Measurements from ENCODE around the gene WDR59. TPM values are rescaled to one million over a fixed set of nuclear protein-coding genes. Genes with fewer than 3 reads are reported as not detected.
"Not testable (repeated sequence)": the region's sequence is repeated elsewhere in the genome, so short reads cannot be mapped to it uniquely, and the experiment has no call there.

WDR59 gene
- total RNA-seq, 2 experiments from 2014 or later, result 63.5 to 65.7 TPM

GRCh38 chr16:74843381-74844035 is 141.4 kb downstream of the WDR59 start:
- POLR2A ChIA-PET, DNase-seq: not testable (repeated sequence)
- CTCF ChIA-PET, result interaction anchor here (1.7 kb wide), 1 partner anchor 19 kb away, joined by 4 read pairs; no protein-coding TSS in a partner anchor

GRCh38 chr16:74842413-74842812 is 142.5 kb downstream of the WDR59 start:
- CTCF ChIA-PET, result interaction anchor here (1.7 kb wide), 1 partner anchor 20 kb away, joined by 4 read pairs; no protein-coding TSS in a partner anchor
- POLR2A ChIA-PET, result no interaction called here
- no peaks in the 10 kb centered on the region for H3K36me3 Mint-ChIP-seq
- intact Hi-C loops (cut with micrococcal nuclease), result no loop called here
- no peaks in the 10 kb centered on the region for H3K9me3 Mint-ChIP-seq
- H3K27ac Mint-ChIP-seq, result no peak overlapping the region
- no peak overlapping the region for H3K4me3 Mint-ChIP-seq
- DNase-seq, result no peak
- H3K27me3 Mint-ChIP-seq, result no peaks in the 10 kb centered on the region
- no peaks in the 10 kb centered on the region for H3K4me1 Mint-ChIP-seq (ENCODE audit: low read depth)

More at GRCh38 chr16:74843381-74844035, 141.4 kb downstream of the WDR59 start:
- H3K4me1 Mint-ChIP-seq (ENCODE audit: low read depth); intact Hi-C loops (cut with micrococcal nuclease); H3K9me3 Mint-ChIP-seq; H3K27me3 Mint-ChIP-seq; H3K27ac Mint-ChIP-seq; H3K36me3 Mint-ChIP-seq; H3K4me3 Mint-ChIP-seq: not testable (repeated sequence)

DNA sequence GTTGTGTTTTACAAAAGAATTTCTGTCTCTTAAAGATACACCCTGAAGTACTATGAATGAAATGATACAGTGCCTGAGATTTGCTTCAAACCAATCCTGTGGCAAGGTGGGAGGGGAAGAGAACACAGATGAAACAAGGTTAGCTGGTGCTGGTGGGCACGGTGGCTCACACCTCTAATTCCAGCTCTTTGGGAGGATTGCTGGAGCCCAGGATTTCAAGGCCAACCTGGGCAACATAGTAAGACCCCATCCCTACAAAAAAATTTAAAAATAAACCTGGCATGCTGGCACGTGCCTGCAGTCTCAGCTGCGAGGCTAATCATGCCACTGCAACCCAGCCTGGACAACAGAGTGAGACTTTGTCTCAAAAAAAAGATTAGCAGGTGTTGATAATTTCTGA is 143.0 kb downstream of the WDR59 start:
- Mint-ChIP-seq H3K4me1 (ENCODE audit: low read depth) (no peaks in the 10 kb centered on the region), H3K36me3 (no peaks in the 10 kb centered on the region), H3K4me3 (no peak overlapping the region), H3K27ac (no peak overlapping the region), H3K27me3 (no peaks in the 10 kb centered on the region), H3K9me3 (no peaks in the 10 kb centered on the region)
- intact Hi-C loops (cut with micrococcal nuclease), result no loop called here
- ChIA-PET POLR2A (no interaction called here), CTCF (interaction anchor here (1.7 kb wide), 1 partner anchor 21 kb away, joined by 4 read pairs; no protein-coding TSS in a partner anchor)
- no peak for DNase-seq

GRCh38 chr16:74841469-74841868 is 143.5 kb downstream of the WDR59 start:
- Mint-ChIP-seq H3K9me3 (no peaks in the 10 kb centered on the region), H3K27me3 (no peaks in the 10 kb centered on the region), H3K4me1 (ENCODE audit: low read depth) (no peaks in the 10 kb centered on the region), H3K36me3 (no peaks in the 10 kb centered on the region), H3K27ac (no peak overlapping the region), H3K4me3 (no peak overlapping the region)
- no peak for DNase-seq
- CTCF ChIA-PET, result interaction anchor here (1.7 kb wide), 1 partner anchor 21 kb away, joined by 4 read pairs; no protein-coding TSS in a partner anchor
- POLR2A ChIA-PET, result no interaction called here
- intact Hi-C loops (cut with micrococcal nuclease), result no loop called here

DNA sequence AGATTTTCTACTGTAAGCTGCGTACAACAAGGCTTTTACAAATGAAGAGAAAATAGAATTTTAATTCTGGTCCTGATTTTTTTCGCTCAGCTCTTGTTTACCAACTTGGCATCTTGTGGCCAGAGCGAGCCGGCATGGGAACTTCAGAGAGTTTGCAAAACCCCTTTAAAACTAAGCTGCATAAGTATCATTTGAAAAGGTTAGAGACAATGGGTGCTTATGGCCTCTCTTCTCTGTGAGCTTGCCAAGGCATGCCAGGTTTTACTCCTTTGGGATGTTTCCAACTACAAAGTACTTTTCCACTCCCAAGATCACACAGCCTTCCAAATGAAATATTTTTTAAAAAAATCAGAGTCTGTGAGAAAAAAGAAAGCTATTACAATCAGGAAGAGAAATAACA is 147.9 kb downstream of the WDR59 start:
- H3K9me3 Mint-ChIP-seq, result no peaks in the 10 kb centered on the region
- no peak for DNase-seq
- intact Hi-C loops (cut with micrococcal nuclease), result no loop called here
- no peak overlapping the region for H3K4me3 Mint-ChIP-seq
- no peaks in the 10 kb centered on the region for H3K4me1 Mint-ChIP-seq (ENCODE audit: low read depth)
- ChIA-PET POLR2A (no interaction called here), CTCF (interaction anchor here (0.6 to 1.5 kb wide), 2 partner anchors 24 to 25 kb away, joined by 3 to 4 read pairs; no protein-coding TSS in a partner anchor)
- no peaks in the 10 kb centered on the region for H3K36me3 Mint-ChIP-seq
- no peak overlapping the region for H3K27ac Mint-ChIP-seq
- no peaks in the 10 kb centered on the region for H3K27me3 Mint-ChIP-seq

DNA sequence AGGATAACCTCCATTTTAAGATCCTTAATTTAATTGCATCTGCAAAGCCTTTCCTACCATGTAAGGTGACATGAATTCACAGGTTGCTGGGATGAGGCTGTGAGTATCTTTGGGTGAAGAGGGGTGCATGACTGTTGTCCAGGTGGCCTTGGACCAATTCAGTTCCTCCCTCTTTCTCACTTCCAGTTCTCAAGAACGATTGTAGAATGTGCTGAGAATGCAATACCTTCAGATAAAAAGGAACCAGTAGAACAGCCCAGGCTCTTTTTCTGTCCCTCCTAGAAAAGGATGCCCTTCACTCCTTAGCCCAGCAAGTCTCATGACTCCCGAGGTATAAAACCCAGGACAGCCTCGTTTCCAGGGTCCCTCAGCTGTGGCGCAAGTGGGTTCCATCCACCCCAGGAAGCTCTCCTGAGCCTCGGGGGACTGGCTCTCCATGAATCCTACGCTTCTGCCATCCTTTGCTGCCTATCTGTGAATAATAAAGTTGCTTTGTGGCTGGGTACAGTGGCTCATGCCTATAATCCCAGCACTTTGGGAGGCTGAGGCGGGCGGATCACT is 148.7 kb downstream of the WDR59 start:
- H3K27ac Mint-ChIP-seq, result no peak overlapping the region
- H3K9me3 Mint-ChIP-seq, result no peaks in the 10 kb centered on the region
- ChIA-PET POLR2A (no interaction called here), CTCF (interaction anchor here (1.5 kb wide), 1 partner anchor 23 kb away, joined by 4 read pairs; no protein-coding TSS in a partner anchor)
- H3K27me3 Mint-ChIP-seq, result peaks cover 5% of the 10 kb centered on the region
- H3K4me1 Mint-ChIP-seq (ENCODE audit: low read depth), result no peaks in the 10 kb centered on the region
- DNase-seq, result no peak
- intact Hi-C loops (cut with micrococcal nuclease), result no loop called here
- H3K4me3 Mint-ChIP-seq, result no peak overlapping the region
- no peaks in the 10 kb centered on the region for H3K36me3 Mint-ChIP-seq

DNA sequence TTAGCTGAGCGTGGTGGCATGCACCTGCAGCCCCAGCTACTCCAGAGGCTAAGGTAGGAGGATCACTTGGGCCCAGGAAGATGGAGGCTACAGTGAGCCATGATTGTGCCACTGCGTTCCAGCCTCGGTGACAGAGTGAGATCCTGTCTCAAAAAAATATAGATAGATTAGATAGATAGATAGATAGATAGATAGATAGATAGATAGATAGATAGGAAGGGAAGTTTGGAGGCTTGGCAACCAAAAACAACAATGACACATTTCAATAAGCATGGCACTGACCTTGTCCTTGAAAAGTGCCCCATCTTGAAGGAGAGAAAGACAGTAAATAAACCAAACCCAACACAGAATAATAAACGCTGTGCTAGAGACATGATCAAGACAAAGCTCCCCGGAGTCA is 152.7 kb downstream of the WDR59 start:
- H3K27me3 Mint-ChIP-seq, result peaks cover 8% of the 10 kb centered on the region
- CTCF ChIA-PET, result no interaction called here
- DNase-seq, result no peak
- H3K4me1 Mint-ChIP-seq (ENCODE audit: low read depth), result no peaks in the 10 kb centered on the region
- intact Hi-C loops (cut with micrococcal nuclease), result no loop called here
- H3K4me3 Mint-ChIP-seq, result no peak overlapping the region
- H3K36me3 Mint-ChIP-seq, result peaks cover 2% of the 10 kb centered on the region
- no peak overlapping the region for H3K27ac Mint-ChIP-seq
- POLR2A ChIA-PET, result no interaction called here
- peaks cover 14% of the 10 kb centered on the region for H3K9me3 Mint-ChIP-seq

- H3K4me1 Mint-ChIP-seq (ENCODE audit: low read depth), result no peaks in the 10 kb centered on the region
- CTCF ChIA-PET, result no interaction called here
- peaks cover 14% of the 10 kb centered on the region for H3K9me3 Mint-ChIP-seq
Observed at GRCh38 chr16:74831467-74831866, 153.5 kb downstream of the WDR59 start.

DNA sequence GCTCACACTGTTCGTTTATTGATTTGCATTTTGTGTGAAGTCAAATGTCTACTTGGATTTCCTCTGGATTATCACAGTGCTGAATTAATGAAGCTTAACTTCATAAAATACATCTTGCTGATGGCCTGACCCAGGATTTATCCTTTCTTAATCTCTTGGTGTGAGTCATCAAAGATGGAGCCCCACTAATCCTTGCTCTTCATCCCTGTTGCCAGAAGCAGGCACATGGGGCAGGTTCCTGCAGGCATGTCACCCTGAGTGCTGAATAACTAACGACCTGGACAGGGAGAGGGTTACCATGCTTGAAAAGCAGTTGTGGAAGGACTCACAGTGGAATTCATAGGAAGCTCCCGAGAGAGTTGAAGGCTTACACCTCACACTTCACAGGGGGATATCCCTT is 154.3 kb downstream of the WDR59 start:
- intact Hi-C loops (cut with micrococcal nuclease), result no loop called here
- Mint-ChIP-seq H3K36me3 (peaks cover 2% of the 10 kb centered on the region), H3K27me3 (peaks cover 10% of the 10 kb centered on the region), H3K27ac (no peak overlapping the region), H3K9me3 (peaks cover 14% of the 10 kb centered on the region), H3K4me3 (no peak overlapping the region), H3K4me1 (ENCODE audit: low read depth) (no peaks in the 10 kb centered on the region)
- no peak for DNase-seq
- ChIA-PET CTCF (interaction anchor here (1.3 kb wide), 1 partner anchor 32 kb away, joined by 3 read pairs; no protein-coding TSS in a partner anchor), POLR2A (no interaction called here)

More at GRCh38 chr16:74831467-74831866, 153.5 kb downstream of the WDR59 start:
- peaks cover 2% of the 10 kb centered on the region for H3K36me3 Mint-ChIP-seq
- no peak for DNase-seq
- POLR2A ChIA-PET, result no interaction called here
- intact Hi-C loops (cut with micrococcal nuclease), result no loop called here
- H3K27me3 Mint-ChIP-seq, result peaks cover 8% of the 10 kb centered on the region
- H3K4me3 Mint-ChIP-seq, result no peak overlapping the region
- no peak overlapping the region for H3K27ac Mint-ChIP-seq

DNA sequence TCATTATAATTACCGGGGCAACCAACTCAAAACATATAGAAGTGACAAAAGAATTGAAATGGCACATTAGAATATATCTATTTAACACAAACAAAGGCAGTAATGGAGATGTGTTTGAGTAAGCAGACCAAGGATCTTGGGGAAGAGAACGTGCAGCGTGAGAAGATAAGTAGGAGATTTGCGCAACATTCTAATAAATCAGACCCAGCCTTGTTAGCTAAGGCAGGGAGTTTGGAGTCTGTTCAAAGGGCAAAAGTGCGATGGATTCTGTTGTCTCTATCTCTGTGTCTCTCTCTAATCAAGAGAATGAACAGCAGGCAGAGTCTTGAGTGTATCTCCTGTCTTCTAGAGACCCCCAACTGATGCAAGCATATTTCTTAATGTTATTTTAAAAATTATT is 155.3 kb downstream of the WDR59 start:
- POLR2A ChIA-PET, result no interaction called here
- peaks cover 14% of the 10 kb centered on the region for H3K9me3 Mint-ChIP-seq
- H3K27me3 Mint-ChIP-seq, result peaks cover 12% of the 10 kb centered on the region
- H3K4me1 Mint-ChIP-seq (ENCODE audit: low read depth), result no peaks in the 10 kb centered on the region
- H3K4me3 Mint-ChIP-seq, result no peak overlapping the region
- H3K27ac Mint-ChIP-seq, result no peak overlapping the region
- DNase-seq, result no peak
- peaks cover 2% of the 10 kb centered on the region for H3K36me3 Mint-ChIP-seq
- intact Hi-C loops (cut with micrococcal nuclease), result no loop called here
- CTCF ChIA-PET, result interaction anchor here (1.3 to 1.6 kb wide), 2 partner anchors 16 to 33 kb away, joined by 3 to 5 read pairs; no protein-coding TSS in a partner anchor

- CTCF ChIA-PET, result no interaction called here
- Mint-ChIP-seq H3K9me3 (peaks cover 14% of the 10 kb centered on the region), H3K27me3 (peaks cover 15% of the 10 kb centered on the region), H3K27ac (no peak overlapping the region), H3K4me1 (ENCODE audit: low read depth) (no peaks in the 10 kb centered on the region), H3K36me3 (peaks cover 2% of the 10 kb centered on the region), H3K4me3 (no peak overlapping the region)
- POLR2A ChIA-PET, result no interaction called here
- DNase-seq, result no peak
- intact Hi-C loops (cut with micrococcal nuclease), result no loop called here
Observed at GRCh38 chr16:74825941-74826340, 159.0 kb downstream of the WDR59 start.

DNA sequence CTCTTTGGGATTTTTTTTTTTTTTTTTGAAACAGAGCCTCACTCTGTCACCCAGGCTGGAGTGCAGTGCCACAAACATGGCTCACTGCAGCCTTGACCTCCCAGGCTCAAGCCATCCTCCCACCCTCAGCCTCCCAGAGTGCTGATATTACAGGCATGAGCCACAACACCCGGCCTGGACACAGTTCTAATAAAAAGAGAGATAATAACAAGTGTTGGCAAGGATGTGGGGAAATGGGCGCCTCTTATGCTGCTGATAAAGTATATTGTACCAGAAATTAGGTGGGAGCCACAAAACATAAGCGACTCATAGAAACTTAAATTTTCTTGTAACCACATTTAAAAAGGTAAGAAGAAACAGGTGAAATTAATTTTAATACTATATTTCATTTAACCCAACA is 159.9 kb downstream of the WDR59 start:
- H3K4me1 Mint-ChIP-seq (ENCODE audit: low read depth), result no peaks in the 10 kb centered on the region
- no peak for DNase-seq
- intact Hi-C loops (cut with micrococcal nuclease), result no loop called here
- no peak overlapping the region for H3K27ac Mint-ChIP-seq
- H3K27me3 Mint-ChIP-seq, result peaks cover 15% of the 10 kb centered on the region
- ChIA-PET POLR2A (interaction anchor here (0.6 kb wide), 1 partner anchor 153 kb away, joined by 3 read pairs; no protein-coding TSS in a partner anchor), CTCF (no interaction called here)
- no peak overlapping the region for H3K4me3 Mint-ChIP-seq
- peaks cover 2% of the 10 kb centered on the region for H3K36me3 Mint-ChIP-seq
- peaks cover 14% of the 10 kb centered on the region for H3K9me3 Mint-ChIP-seq

Measured in activated CD4-positive, alpha-beta memory T cell treated with anti-CD3 and anti-CD28 coated beads for 36 hours (primary cell).